ENCODE measurements around the gene CRAMP1.

CRAMP1 gene

DNA sequence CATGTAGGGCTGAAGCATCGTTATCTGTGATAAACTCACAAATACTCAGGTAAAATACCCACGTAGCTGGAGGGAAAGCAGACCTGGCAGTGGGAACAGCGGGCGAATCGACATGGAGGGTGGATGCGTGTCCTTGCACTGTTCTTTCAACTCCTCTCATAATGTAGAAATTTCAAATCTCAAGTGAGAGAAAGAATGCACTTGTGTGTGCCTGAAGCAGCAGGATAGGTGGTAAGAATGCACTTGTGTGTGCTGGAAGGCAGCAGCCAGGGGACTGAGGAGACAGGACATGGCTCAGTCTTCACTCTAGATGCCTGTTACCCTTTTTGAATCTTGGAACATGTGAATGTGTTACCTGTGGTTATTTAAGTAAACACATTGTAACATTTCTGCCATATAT, 10.7 kb upstream of the CRAMP1 start:
- DNase-seq (ENCODE audit: low read depth): no peak

DNA sequence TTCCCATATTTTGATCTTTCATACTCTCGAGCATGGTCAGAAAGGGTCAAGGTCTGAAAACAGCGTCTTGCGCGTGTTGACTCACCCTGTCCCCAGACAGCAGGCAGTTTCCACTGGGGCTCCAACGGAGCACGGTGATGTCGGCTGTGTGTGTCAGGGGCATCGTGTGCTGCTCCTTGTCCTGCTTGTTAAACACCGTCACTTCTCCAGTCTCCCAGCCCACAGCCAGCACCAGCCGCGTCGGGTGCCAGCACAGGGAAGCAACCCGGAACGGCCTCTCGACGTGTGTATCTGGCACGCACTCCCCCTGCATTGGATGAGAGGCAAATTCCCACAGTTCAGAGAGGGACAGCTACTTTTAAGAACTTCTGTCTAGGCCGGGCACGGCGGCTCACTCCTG, 9.9 kb upstream of the CRAMP1 start:
- DNase-seq (ENCODE audit: low read depth): no peak

DNA sequence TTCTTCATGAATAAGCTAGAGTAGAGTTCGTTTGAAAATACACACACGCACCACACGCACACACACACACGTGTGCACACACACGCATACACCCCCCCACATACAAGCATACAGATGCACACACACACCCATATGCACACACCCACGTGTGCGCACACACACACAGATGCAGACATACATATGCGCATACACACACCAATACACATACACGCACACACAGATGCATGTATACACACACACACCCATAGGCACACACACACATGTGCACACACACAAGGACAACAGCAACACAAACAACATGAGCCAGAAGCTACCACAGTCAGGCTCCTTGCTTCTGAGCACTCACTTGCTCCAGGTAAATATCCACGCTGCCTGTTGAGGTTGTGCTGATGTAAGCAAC, 5.4 kb upstream of the CRAMP1 start:
- DNase-seq (ENCODE audit: low read depth): no peak

DNA sequence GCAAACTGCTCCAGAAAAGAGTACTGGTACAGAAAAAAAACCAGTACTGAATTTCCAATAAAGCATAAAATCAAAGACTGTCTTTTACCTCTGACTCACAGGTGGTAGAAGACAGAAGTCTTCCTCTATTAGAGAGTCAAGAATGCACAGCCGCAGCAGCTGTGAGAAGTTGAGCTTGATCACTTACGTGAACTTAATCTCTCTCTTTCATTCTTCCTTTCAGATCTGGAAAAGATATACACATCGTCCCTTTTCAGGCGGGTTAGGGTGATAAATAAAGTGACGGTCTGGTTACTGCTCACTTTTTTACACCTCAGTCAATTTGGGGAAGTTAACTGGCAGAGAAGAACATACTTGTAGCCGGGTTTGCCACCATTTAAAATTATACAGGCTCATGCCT, 4.2 kb upstream of the CRAMP1 start:
- no peak for DNase-seq (ENCODE audit: low read depth)

DNA sequence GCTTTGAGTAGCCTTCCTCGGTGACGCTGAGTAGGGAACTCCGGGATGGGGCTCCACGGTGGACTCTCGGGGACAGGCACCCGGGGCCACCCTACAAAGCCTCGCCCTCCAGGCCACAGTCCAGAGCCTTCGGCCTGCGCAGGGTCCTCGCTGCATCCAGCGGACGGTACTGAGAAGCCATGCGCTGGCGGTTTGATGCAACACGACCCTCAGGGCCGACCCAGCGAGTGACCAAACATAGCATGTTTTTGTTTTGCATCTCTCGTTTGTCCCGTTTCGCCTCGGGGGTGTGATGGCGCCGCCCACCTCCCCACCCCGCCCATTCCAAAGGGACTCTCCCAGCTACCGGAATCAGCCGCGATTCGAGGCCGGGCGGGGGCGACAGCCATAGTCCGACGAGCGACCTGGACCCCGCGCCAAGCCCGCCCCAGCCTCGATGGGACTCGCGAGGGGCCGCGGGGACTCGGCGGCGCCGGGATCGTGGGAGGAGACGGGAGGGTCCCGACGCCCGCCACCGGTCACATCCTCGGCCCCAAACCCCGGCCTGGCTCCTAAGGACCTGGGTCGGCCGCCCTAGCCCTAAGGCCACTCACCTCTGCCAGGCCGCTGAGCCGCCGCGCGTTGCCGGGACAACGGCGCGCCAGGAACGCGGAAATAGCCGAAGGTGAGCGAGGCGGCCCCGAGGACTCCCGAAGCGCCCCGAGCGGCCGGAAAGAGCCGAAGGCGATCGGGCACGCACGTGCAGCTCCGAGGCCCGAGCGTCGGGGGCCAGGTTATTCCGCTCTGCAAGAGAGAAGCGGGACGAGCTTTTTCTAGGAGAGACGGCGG, 1.9 kb upstream of the CRAMP1 start:
- DNase-seq (ENCODE audit: low read depth): peak; percentile 81

DNA sequence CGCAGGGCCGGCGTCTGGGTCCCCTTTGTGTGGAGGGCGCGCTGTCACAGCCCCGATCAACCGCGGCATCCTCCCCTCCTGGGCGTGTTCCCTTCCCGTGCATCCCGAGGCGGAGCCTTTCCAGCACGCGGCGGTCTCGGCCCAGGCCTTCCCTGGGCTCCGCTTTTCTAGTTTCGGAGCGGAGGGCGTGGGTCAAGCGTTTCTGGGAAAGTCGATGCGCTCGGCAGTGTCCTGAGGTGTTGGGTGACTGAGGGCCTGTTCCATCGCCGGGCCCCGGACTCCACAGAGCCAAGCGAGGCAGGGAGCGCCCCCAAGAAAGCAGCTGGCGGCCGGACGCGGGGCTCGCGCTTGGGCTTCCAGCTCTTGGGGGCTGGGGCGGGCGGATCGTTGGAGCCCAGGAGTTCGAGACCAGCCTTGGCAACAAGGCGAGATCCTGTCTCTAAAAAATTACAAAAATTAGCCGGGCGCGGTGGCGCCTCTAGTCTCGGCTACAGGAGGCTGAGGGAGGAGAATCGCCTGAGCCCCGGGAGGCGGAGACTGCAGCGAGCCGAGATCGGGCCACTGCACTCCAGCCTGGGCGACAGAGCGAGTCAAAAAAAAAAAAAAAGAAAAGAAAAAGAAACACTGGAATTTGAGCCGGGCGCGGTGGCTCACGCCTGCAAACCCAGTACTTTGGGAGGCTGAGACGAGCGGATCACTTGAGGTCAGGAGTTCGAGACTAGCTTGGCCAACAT, 1.1 kb upstream of the CRAMP1 start:
- DNase-seq (ENCODE audit: low read depth): no peak

DNA sequence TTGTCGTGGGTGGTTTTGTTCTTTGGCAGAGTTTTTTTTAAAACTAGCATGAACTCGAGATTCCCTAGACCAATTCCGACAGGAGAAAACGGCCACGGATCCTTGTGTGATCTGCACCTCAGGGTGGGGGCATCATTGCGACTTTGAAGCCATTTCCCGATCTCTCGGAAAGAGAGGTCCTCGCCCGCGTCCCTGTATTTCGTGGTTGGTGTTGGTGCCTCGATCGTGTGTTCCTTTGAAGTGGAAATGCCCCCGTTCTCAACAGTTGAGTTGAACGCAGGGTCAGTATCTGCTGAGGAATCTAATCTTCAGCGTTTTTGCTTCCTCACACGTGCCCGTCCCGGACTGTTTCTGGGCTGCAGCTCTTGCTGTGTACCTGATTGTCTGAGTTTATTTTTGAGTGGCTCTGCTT, 1.1 kb downstream of the CRAMP1 start:
- no peak for DNase-seq (ENCODE audit: low read depth)

DNA sequence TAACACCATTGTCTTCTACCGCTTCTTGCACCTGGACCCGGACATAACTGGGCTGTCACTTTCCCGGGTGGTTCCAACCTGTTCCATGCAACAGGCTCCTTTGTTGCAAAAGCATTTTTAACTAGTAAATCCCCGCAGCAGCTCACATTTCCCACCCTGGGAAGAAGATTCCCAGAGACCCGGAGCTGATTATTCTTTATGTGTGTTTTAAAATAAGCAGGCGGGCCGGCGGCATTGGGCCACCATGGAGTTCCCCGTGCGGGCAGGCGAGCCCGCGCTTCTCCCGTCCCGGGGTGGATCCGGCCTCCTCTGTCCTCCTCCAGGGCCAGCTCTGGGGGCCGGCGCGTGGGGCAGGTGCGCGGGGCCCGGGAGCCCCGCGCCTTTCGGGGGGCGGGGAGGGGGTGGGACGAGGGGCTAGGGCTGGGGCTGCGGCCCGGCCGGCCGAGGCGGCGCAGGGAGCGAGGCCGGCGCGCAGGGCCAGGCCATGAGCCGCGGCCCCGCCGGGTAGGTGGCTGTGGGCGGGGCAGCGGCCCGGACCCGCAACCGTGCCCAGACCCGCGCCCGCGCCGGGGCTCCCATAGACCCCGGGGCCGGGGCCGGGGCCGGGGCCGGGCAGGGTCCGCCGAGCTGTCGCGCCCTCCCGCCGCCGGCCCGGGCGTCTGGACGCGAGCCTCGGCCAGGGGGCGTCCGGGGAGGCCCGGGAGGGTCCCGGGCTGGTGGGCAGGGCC, 1.7 kb downstream of the CRAMP1 start:
- no peak for DNase-seq (ENCODE audit: low read depth)

DNA sequence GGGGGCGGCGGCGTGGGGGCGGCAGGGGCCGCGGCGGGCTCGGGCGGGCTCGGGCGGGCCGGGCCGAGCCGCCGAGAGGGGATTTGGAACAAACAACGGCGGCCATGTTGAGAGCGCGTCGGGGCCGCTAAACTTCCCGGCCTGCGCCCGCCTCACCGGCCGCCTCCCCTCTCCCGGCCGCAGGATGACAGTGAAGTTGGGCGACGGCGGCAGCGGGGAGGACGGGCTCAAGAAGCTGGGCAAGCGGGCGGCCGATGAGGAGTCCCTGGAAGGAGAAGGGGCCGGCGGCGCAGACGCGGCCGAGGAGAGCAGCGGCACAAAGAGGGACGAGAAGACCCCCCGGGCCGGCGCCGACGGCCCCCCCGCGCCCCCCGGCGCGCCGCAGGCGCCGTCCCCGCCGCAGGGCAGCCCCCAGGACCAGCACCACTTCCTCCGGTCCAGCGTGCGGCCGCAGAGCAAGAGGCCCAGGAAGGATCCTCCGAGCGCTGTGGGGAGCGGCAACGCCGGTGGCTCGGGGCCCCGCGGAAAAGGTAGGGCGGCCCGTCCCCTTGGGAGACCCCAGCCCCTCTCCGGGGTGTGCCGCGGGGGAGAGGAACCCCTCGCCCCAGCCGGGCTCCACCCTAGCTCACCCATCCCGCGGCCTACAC, 2.4 kb downstream of the CRAMP1 start:
- no peak for DNase-seq (ENCODE audit: low read depth)

DNA sequence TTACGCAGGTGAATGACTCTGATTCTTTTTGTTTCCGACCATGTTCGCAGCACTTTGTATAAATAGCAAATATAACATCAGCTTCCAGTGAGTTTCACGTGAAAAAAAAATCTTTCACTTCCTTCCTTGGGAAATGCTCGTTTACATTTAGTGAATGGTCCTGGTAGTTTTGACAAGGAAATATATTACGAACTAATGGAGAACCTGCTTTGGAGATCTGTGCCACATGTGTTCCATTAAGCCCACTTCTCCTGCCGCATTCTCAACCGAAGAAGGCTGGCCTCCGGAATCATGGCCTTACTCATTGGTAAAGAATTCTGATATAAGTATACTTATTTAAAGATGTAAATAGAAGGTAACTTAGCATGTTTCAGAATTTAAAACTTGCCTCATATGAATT, 3.6 kb downstream of the CRAMP1 start:
- DNase-seq (ENCODE audit: low read depth): no peak

DNA sequence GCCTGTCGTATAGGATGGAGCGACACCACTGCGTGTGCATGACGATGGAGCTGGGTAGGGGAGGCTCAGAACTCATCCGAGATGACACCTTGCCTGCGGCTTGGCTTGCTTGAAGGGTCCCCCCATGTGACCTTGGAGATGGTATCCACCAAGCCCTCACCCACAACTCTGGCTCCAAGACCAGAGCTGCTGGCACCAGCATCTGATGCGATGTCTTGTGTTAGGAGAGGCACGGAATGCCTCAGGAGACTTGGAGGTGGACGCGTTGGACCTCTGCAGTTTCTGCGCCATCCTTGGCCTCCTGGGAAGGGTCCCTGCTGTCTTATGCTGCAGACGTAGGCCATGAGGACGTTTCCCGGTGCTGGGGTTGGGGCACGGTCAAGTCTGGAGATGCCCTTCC, 7.8 kb downstream of the CRAMP1 start:
- DNase-seq (ENCODE audit: low read depth): no peak

DNA sequence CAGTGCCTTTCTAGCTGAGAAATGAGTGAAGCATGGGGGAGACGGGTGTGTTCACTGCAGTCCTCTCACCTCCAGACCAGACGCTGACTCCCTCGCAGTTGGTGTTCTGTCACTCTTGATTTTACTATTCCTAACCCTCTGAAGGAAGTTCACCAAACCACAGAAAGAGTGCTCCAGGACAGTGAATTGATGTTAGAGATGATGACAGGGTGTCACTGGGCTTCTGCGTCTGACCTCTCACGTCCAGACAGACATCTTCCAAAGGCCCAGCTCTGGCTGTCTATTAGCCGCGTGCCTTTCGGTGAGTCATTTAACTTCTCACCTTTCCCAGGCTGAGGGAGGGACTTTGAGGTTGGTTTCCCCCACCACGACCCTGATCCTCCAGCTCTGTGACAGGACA, 8.2 kb downstream of the CRAMP1 start:
- no peak for DNase-seq (ENCODE audit: low read depth)

DNA sequence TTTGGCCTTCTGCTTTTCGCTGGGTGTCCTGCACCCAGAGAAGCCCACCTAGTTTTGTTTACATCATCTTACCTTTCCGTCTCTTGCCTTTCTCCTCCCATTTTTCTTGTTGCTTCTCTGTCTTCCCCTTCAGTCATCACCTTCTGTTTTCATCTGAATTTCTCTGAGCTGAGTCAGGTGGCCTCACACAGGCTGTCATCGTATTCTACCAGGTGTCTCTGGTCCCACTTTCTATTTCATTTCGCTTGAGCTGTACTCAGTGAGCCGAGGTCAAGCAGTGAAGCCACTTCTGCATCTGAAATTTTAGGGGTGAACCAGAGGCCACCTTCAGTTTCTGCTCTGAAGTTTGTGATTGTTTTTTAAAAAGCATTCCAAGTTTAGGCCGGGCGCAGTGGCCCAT, 9.7 kb downstream of the CRAMP1 start:
- DNase-seq (ENCODE audit: low read depth): no peak

DNA sequence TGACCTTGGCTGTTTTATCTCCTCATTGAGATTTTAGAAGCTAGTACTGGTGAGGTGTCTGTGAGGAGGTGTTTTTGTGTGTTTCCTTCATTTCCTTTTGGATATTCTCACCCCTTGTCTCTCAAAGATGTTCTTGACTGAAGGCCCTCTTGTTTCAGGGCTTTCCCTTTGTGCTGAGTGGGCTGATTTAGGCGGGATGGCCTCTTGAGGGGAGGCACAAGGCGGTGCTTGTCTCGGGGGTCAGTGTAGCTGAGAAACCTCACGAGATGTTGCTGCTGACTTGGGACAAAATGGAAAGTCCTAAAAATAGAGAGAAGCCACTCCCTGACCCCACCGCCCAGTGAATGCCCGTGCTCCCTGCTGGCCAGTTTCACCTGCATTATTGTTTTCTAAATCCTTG, 14.2 kb downstream of the CRAMP1 start:
- no peak for DNase-seq (ENCODE audit: low read depth)

DNA sequence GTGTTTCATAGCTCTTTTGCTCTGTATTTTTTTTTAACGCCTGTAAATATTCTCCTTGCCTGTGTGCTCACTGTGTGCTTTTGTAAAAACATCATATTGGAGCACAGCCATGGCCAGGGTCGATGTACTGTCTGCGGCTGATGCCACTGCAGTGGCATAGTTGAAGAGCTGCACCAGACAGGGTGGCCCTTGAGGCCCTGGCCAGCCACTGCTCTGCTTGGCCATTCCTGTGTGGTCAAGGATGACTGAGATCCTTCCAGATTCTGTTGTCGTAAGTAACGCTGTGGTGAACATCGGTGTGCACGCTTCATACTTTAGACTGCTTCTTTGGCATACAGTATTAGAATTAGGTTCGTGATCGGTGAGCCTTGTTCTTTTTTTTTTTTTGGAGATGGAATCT, 14.6 kb downstream of the CRAMP1 start:
- no peak for DNase-seq (ENCODE audit: low read depth)

DNA sequence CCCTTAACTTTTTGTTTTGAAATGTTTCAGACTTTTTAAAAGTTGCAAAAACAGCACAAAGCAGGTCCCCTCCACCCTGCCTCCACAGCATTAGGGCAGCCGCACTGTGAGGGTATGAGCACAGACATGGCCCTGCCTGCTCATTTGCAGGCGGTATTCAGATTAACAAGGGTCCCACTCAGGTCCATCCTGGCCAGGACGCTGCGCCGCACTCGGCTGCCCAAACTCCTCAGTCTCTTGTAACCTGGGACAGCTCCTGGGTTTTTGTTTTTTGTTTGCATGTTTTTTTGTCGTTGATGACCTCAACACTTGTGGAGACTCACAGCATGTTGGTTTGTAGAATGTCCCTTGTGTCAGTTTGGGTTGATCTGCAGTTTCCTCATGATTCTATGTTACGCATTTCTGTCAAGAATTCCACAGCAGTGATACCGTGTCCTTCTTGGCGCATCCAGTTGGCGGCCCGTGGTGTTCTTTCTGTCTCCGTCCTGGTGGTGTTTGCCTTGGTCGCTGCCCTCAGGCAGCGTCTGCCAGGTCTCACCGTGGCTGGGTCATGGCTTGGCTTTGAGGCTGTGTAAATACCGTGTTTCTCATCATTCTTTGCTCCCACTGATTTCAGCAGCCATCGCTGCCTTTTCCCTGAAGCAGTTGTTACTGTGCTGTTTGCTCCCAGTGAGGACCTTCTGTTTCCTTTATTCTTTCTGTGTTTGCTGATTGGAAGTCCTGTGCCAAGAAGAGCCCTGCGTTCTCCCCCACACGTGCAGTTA, 18.5 kb downstream of the CRAMP1 start:
- DNase-seq (ENCODE audit: low read depth): no peak

DNA sequence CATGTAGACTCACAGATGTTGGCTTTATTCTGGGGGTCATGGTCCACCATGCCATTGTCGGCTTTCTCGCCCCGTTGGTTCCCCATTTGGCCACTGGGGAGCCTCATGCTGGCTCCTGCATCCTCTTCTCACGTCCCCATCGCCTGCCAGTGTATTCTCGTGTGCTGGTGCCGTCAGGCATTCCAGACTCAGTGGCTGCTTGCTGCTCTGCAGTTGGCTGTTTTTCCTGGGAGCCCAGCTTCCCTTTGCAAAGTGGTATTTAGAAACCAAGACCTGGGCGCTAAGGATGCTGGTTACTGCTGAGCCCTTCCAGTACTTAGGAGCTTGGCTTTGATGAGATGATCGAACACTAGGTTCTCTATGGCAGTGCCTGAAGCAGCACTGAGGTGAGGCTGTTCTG, 19.1 kb downstream of the CRAMP1 start:
- no peak for DNase-seq (ENCODE audit: low read depth)

DNA sequence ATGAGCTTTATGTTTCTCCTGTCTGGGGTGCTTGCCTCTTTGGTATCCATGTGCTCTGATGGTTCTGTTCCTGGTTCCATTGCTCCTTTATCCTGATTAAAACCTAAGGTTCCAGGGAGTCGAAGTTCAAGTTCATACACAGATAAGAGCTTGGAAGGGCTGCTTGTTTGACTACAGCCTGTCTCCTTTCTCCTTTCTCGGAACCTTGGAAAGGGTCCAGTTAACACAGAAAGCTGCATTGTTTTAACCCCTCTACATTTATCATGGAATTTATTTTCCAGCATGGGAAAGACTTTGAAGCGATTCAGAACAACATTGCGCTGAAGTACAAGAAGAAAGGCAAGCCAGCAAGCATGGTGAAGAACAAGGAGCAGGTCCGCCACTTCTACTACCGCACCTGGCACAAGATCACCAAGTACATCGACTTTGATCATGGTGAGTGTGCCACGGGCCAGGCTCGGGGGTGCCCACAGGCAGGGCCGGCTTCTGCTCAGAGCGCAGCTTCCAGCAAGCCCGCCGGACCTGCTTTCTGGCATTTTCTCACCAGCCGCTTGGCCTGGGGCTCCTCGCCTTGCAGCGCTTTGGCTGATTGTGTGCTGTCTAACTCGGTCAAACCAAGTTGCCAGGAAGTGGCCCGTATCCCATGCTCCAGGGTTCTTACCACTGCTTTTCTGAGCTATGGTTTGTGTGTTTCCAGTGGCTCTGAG, 19.9 kb downstream of the CRAMP1 start:
- DNase-seq (ENCODE audit: low read depth): no peak

DNA sequence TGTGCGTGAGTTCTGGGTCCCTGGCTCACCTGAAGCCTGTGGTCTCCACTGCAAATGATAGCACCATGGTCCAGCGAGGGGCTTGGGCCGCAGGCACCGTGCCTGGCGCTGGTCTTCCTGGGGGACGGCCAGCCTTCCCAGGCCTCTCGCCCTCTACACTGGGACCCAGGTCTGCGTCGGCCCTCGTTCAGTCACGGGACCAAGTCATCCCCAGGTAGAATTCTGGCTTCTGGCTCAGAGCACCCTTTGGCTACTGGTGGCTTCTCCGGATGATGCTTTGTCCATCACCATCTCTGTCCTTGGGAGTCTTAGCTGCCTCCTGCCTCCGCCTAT, 20.4 kb downstream of the CRAMP1 start:
- no peak for DNase-seq (ENCODE audit: low read depth)

DNA sequence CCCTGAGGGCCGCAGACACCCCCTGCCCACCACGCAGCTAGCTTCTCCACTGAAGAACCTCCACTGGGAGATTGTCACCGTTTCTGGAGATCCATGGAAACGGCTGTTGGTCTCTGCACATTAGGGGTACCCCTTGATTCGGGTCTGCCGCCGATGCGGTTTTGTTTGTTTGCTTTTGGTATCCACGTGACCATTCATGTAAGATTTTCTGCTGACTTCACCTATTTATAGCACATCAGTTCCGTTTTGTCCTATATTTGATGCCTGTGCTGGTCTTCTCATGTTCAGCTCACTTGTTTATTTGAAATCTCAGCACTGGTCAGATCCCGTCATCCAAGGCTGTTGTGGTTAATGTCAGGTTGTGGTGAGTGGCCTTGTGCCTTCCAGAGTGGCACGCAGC, 21.1 kb downstream of the CRAMP1 start:
- no peak for DNase-seq (ENCODE audit: low read depth)

DNA sequence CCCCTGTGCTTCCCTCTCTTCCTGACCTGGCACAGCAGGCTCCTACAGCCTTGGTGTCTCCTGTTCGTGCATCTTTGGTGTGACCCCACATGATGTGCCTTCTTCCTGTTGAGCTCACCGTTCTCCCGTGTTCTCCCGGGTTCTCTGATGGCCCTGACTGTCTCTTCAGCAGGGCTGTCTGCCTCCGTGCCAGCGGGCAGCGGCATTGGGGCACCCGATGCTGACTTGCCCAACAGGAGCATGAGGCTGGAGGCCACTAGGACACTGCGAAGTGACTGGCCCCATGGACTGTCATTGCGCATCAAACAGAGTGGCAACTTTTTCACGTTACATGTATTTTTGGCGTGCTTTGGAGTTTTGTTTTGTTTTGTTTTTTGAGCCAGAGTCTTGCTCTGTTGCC, 22.4 kb downstream of the CRAMP1 start:
- DNase-seq (ENCODE audit: low read depth): no peak

All from activated gamma-delta T cell treated with anti-CD3 and anti-CD28 coated beads, Interleukin-2, amount 50 U/mL, for 16 hours (primary cell).